GM18499 (cell line): ENCODE results near the gene PEX6.

Source experiments
- ATAC-seq: cut with Tn5 transposase; IDR thresholded peaks from one replicate; pipeline ENCODE4 v1.9.1; 2021; ENCODE audit warnings: moderate number of reproducible peaks; ENCODE audit not compliant: insufficient read depth, unreplicated experiment

Gene PEX6

DNA sequence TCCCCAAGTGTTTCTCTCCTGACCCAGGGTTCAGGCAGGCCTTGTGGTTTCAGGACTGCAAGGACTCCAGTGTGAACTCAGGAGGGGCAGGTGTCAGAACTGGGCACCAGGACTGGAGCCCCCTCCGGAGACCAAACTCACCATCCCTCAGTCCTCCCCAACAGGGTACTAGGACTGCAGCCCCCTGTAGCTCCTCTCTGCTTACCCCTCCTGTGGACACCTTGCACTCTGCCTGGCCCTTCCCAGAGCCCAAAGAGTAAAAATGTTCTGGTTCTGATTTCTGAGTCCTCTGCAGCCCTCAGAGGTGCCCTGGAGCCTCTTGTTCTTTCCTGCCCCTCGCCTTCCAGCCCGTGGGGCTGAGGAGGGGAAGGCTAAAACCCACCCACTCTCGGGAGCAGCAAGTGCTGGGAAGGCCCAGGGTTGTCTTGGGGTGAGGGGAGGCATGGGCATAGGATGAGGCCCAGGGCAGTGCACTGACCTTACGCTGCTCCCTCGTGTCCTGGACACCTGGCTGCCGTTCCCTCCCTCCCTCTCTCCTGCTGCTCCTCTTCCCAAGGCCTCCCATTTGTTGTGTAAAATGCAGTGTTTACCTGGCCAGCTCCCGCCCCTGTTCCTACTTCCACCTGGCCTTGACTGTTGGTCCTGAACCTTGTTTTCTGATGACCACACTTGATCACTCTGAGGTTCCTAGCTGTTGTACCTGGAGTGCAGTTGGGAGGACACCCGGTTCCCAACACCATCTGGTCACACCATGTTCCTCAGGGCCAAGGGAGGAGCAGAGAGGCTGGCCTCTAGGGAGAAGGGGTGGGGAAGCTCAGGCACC lies 39.8 kb downstream of the PEX6 start:
- no peak for ATAC-seq

DNA sequence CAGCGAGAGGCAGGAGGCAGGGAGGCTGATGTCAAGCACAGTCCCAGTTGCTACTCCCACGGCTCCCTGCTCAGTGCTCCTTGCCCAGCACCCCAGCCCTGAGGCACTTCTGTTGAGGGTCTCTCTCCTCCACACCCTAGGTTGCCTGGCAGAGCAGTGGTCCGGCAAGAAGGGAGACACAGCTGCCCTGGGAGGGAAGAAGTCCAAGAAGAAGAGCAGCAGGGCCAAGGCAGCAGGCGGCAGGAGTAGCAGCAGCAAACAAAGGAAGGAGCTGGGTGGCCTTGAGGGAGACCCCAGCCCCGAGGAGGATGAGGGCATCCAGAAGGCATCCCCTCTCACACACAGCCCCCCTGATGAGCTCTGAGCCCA lies 40.6 kb downstream of the PEX6 start:
- no peak for ATAC-seq

DNA sequence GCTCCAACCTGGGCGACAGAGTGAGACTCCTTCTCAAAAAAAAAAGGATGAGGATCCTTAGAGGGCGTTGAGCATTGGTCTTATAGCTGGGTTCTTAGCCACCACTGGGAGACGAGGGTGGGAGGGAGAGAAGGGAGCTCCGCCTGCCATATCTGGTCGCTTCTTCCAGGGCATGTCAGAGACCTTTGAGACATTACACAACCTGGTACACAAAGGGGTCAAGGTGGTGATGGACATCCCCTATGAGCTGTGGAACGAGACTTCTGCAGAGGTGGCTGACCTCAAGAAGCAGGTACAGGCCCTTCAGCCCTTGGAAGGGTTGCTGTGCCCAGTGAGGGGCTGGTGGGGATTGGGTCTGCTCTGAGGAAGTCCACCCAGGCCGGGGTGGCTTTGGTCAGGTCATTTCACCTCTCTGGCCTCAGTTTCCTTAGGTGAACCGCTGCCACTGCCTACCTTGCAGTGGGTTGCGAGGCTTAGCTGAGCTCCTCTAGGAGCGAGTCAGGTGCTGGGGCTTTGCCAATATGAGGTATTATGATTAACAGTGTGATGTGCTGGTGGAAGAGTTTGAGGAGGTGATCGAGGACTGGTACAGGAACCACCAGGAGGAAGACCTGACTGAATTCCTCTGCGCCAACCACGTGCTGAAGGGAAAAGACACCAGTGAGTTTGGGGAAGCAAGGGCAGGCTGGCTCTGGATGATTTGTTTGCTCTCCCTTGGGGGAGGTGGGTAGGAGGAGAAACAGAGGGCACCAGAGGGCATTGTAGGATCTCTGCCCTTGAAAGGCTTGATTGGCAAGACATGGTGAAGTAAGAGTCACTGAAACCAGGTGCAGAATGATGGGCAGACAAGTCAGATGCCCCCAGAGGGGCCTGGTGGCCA lies 41.2 kb downstream of the PEX6 start:
- no peak for ATAC-seq

DNA sequence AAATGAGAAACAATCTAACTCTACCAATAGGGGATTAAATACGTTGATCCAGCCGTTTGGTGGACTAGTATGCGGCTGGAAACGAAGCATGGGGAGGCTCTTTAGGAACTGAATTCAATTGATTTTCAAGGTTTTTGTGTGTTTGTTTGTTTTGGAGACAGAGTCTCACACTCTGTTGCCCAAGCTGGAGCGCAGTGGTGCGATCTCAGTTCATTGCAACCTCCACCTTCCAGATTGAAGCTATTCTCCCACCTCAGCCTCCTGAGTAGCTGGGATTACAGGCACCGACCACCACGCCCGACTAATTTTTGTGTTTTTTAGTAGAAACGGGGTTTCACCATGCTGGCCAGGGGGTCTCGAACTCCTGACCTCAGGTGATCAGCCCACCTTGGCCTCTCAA lies 42.6 kb downstream of the PEX6 start:
- ATAC-seq, result no peak

DNA sequence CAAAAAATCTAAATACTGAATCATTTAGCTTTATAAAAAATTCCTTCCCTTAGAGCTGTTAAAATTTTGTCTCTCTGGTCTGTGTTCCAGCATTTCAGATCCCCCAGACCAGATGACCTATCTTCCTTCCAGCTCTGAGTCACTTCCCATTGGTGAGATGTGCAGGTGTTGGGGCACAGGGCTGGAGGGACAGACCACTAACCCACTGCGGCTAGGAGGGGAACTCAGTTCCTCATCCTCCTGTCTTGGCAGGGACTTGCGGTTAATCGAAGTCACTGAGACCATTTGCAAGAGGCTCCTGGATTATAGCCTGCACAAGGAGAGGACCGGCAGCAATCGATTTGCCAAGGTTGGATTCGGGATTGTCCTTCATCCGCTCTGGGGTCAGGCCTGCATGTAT lies 43.7 kb downstream of the PEX6 start:
- ATAC-seq, result no peak

DNA sequence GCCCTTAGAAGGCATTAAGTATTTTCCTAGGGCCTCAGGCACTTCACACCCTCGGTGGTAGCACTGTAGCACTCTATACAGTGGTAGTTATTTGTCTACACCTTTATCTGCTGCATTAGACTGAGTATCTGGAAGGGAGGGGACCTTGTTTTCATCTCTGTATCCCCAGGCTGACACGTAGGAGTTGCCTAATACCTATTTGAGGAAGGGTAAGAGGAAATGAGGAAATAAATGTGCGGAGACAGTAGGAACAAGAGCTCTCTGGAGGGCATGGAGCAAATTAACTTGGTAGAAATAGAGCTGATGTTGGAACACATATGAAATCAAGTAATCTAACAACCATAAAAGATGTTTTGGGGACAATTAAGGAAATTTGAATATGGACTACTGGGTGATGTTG lies 45.8 kb downstream of the PEX6 start:
- ATAC-seq, result no peak

DNA sequence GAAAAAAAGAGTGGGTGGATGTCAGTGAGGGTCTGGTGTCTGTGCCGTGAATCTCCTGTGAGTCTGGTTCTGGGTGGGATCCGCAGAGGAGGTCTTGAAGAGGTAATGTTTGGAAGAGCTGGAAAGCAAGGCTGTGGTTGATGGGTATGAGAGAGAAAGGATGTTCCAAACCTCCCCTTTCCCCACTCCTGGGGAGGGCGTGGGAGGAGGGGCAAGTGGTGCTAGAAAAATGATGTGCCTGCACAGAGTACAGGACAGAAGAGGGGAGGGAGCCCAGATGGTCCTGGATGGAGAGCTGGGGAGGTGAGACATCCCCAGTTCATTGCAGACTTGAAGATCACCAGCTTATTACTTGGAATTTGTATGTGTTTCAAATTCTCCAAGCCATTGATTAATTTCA lies 46.6 kb downstream of the PEX6 start:
- no peak for ATAC-seq

DNA sequence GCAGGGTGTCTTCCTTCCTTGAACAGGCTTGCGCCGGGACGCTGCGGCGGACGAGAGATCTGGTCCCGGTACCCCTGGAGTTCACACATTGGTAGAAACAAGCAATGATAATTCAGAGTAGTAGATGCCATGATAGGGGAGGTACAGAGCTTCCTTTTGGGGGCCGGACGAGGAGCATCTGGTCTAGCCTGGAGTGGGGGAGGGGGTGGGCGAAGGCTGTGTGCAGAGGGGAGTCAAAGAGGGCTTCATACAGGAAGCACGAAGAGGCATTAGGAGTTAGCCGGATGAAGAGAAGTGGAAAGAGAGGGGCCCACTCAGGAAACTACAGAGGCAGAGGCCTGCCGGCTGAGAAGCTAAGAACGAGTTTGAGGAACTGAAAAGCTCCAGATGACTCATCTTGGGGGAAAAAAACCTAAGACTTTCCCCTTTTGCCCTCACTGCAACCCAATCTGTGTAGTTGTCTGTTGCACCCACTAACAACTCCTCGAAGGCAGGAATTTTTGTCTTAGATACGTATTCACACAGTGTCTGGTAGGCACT lies 49.1 kb downstream of the PEX6 start:
- ATAC-seq, result peak; percentile 44

DNA sequence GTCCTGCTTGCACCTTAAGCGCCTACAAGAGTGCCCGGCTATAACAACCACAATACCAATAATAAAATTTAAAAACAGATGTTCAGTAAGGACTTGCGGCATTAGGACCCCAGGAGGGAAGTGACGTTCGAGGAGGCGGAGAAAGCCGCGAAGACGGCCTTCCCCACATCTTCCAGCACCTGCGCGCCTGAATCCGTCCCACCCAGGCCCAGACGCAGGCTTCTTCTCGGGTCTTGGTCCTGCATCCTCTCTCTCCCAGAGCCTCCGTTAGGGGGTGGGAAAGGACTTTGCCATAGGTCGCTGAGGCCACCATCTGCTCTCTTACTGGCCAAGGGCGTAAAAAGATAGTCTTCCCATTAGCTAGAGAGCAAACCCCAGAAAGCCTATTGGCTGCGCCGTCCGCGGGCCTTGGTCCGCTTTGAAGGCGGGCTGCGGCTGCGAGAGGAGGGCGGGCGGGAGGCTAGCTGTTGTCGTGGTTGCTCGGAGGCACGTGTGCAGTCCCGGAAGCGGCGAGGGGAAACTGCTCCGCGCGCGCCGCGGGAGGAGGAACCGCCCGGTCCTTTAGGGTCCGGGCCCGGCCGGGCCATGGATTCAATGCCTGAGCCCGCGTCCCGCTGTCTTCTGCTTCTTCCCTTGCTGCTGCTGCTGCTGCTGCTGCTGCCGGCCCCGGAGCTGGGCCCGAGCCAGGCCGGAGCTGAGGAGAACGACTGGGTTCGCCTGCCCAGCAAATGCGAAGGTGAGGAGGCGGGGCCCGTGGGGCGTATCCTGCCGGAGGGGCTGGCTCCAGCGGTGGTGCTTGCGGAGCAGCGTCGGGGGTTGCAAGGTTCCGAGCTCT lies 49.8 kb downstream of the PEX6 start, which contains the start of gene CNPY3:
CNPY3 (plus strand) TSS at position 495 of the 835 bp plus-strand sequence; CDS start at position 586, 91 bp downstream.
- peak; percentile 62 for ATAC-seq

DNA sequence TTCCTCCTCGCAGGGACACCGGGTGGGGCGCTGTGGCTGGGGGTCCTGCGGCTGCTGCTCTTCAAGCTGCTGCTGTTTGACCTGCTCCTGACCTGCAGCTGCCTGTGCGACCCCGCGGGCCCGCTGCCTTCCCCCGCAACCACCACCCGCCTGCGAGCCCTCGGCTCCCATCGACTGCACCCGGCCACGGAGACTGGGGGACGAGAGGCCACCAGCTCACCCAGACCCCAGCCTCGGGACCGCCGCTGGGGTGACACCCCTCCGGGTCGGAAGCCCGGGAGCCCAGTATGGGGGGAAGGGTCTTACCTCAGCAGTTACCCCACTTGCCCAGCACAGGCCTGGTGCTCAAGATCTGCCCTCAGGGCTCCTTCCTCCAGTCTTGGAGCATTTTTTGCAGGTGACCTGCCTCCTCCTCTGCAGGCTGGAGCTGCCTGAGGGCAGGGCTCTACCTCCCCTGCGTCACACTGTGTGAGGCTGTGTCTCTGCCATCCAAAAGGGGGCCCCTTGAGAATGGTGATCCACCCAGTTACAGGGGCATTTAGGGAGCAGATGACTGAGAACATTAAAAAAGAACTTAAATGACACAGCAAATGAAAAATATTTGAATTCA lies 53.6 kb downstream of the PEX6 start:
- no peak for ATAC-seq

DNA sequence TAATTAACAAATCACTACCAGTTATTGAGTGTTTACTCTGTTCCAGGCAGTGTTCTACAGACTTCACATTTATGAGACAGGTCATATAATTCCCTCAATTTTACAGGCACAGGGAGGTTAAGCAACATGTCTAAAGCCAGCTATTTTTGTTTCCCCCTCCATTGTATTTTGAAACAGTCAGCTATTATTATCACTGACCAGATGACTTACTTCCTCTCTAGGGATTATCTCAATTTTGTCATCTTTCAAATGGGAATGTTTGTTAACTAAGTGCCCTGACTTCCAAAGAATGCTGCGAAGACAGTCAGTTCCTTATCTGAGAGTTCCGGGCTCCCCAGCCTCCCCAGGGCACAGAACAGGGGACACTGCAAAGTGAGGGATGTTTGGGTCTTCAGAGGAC lies 55.3 kb downstream of the PEX6 start:
- no peak for ATAC-seq

DNA sequence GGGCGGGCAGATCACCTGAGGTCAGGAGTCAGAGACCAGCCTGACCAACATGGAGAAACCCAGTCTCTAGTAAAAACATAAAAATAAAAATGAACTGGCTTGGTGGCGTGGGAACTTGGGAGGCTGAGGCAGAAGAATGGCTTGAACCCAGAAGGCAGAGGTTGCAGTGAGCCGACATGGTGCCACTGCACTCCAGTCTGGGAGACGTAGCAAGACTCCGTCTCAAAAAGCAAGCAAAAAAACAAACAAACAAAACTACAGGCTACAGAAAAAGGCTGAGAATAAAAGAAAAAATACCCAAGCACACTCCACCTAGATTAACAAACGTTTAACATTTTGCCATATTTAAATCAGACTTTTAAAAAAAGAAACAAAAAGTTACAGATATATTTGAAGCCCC lies 57.2 kb downstream of the PEX6 start:
- no peak for ATAC-seq

DNA sequence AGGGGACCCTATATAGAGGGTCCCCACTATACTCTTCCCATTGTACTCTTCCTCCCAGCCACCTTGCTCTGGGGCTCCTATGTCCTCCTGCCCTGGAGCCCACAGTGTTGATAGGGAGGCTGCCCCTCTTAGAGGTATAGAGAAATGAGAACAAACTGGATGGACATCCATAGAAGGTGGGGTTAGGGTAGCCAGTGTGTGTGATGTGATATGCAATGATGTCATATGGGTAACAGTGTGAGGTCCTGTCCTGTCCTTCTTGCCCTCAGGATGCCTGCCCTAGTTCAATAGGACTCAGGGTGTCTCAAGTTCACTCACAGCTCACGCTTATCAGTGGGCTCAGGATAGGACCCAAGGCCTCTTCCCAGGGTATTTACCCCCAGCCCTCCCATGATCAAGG lies 62.7 kb downstream of the PEX6 start:
- ATAC-seq, result no peak

DNA sequence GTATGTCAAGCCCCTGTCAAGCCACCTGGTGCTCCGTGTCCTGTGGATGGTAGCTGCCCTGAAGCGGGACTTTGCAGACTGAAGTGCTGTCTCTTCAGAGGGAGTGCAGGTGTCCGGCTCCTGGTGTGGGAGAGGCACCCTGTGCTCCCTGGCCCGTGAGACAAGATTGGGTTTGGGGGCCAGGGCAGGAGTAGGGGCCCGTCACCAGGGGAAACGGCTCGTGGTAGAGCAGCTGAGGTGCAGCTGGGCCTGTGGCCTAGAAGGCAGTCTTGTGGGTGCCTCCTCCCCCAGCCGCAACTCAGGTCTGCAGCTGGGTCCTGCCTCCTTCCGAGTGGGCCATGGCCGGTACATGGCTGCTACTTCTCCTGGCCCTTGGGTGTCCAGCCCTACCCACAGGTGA lies 63.2 kb downstream of the PEX6 start, which contains the start of gene PTCRA:
PTCRA (plus strand) TSS at position 322 of the 400 bp plus-strand sequence; CDS start at position 339, 17 bp downstream.
- ATAC-seq, result no peak

DNA sequence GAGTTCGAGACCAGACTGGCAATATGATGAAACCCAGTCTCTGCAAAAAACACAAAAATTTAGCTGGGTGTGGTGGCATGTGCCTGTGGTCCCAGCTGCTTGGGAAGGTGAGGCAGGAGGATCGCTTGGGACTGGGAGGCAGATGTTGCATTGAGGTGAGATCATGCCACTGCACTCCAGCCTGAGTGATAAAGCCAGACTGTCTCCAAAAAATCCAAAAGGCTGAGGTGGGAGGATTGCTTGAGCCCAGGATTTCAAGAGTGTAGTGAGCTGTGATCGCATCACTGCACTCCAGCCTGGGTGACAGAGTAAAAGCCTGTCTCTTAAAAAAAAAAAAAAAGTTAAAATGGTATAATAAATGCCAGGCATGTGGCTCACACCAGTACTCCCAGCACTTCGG lies 64.4 kb downstream of the PEX6 start:
- ATAC-seq, result no peak
